ENCODE results near the gene GOLGA1.
A peak's percentile ranks its signal among the peaks of the same experiment; 100 is the strongest.
"Not testable (repeated sequence)": the region's sequence is repeated elsewhere in the genome, so short reads cannot be mapped to it uniquely, and the experiment has no call there.

Gene GOLGA1

DNA sequence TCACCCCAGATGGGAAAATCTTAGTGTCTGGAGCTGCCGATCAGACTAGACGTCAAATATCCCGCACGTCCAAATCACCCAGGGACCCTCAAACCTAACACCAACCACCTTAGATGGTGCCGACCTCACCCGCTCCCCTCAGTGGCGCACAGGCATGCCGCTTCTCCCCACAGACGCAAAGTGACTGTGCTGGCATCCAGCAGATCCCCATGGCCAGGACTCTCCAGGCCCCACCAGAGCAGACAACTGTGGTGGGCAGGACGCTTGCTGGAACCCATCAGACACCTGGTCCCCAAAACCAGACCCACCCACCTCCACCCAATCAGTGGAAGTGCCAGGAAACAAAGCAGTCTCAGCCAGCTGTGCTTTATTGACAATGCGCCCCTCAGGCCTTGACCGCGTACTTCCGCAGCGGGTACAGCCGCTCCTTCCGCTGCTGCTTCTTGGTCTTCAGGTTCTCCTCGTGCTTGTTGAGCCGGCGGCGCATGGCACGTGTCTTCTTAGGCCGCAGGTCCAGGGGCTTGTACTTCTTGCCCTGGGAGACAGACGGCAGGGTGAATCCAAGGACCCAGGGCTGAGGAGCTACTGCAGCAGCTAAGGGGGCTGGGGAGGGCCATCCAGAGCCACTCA is 83.2 kb downstream of the GOLGA1 start:
- no peak for DNase-seq

DNA sequence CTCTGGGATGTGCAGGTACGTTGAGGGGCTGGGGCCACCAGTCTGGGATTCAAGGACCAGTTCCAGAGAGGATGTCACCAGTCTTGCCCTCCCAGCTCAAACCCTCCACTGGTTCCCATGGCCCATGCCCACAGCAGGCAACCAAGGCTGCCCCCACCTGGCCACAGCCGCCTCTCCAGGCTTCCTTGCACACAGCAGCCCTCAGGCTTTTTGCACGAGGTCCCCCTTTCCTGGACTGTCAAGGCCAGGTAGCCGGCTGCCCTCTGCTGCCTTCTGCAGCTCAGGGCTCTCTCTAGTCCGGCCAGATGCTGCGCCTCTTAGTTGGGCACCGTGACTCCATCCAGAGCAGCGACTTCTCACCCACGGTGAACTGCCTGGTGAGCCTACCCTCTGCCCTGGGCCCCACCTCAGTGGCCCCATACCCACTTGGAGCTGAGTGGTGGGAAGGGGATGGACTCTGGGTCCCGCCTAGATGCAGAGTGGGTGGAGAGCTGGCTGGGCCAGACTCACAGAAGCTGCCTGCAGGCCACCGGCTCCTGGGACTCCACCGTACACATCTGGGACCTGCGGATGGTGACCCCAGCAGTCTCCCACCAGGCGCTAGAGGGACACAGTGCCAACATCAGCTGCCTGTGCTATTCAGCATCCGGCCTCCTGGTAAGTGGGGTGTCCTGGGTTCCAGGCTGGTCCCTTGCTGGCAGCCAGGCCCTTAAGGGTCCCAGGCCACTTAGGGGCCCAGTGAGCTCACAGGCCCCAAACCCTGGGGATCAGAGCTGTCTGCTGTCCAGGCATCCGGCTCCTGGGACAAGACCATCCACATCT is 84.7 kb downstream of the GOLGA1 start:
- DNase-seq: no peak

DNA sequence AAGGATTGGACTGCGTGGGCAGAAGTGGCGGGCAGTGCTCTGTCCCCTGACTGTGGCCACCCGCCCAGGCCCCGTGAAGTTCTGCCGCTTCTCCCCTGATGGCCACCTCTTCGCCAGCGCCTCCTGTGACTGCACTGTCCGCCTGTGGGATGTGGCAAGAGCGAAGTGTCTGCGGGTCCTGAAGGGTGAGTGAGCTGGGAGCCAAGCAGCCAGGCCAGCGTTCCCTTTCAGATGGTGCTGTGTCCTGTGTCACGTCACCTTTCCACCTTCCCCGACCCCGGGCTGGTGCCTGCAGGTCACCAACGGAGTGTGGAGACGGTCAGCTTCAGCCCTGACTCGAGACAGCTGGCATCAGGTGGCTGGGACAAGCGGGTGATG is 85.3 kb downstream of the GOLGA1 start:
- DNase-seq: no peak

DNA sequence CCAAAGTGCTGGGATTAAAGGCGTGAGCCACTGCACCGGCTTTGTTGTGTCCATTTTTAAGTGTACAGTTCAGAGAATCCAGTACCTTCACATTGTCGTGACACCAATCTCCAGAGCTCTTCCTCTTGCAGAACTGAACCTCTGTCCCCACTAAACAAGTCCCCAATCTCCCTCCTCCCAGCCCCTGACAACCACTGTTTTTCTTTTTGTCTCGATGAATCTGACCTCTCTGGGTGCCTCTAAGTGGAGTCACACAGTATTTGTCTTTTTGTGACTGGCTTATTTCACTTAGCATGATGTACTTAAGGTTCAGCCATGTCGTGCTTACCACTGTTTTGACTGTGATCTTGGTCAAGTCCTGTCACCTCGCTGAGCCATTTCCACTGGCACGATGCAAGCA is 86.1 kb downstream of the GOLGA1 start:
- no peak for DNase-seq

DNA sequence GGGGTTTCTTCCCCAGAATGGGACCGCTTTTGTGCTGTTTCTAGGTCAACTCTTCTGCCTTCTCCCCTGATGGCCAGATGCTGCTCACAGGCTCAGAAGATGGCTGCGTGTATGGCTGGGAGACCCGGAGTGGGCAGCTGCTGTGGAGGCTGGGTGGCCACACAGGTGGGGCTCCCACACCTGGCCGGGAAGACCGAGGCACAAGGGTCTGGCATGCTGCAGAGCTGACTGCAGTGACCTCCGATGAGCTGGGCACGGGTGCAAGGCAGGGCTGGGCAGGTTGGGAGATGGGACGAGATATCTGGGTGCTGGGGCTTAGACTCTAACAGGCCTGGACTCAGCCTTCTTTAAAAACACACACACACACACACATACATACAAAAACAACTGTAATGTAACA is 86.7 kb downstream of the GOLGA1 start:
- DNase-seq: no peak

DNA sequence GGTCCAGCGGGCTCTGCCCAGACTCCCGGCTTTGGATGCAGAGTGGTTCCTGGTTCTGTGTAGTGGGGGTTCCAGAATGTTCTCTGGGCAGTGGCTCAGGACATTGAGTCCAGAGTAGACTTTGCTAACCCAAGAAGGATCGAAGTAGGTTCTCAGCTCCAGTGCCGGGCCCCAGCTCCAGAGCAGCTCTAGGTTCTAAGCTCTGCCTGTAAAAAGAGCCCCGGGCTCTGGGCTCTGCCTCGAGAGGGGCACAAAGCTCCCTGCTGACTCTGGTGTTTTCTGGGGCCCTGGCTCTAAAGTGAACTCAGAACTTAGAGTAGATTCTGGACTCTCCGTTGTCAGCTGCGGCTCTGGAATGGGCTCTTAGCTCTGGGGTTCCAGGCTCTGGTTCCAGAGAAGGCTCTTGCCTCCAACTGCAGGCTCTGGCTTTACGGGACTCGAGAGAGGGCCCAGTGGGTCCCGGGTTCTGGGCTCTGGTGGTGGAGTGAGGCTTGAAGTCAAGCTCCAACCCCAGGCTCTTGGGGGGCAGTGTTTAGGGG is 87.2 kb downstream of the GOLGA1 start:
- no peak for DNase-seq

DNA sequence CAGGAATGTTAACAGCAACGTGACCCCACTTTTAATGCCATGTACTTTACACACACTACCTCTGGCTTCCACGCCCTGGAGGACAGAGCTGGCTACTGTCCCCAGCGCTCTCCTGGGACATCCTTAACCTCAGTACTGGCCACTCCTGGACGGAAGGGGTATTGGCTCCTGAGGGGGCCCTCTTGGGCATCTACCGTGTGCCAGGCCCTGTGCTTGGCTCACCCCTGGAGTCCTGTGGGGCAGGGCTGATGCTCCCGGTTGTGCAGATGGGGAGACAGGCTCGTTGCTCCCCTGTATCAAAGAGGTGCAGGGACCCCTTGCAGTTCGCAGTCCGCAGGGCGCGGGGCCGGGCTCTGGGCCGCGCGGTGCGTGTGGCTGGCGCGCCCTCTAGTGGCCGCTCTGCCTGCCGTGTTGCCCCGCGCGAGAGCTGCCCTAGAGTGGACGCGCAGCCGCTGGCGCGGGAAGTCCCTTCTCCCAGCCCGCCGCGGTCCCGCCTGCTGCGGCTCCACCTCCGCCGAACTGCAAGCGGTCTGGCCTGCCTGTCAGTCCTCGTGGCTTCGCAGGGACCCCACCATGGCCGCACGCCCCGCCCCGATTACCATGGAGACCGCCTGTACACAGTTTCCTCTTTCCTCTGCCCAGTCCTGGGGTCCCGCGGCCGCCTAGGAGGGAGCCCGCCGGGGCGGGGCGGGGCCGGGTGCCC is 87.9 kb downstream of the GOLGA1 start, which contains the start of gene WDR38:
TSS of gene WDR38 (plus strand) at position 632 of the 703 bp plus-strand sequence. CDS start 72 bp downstream, outside the sequence.
- peak; percentile 45 for DNase-seq

DNA sequence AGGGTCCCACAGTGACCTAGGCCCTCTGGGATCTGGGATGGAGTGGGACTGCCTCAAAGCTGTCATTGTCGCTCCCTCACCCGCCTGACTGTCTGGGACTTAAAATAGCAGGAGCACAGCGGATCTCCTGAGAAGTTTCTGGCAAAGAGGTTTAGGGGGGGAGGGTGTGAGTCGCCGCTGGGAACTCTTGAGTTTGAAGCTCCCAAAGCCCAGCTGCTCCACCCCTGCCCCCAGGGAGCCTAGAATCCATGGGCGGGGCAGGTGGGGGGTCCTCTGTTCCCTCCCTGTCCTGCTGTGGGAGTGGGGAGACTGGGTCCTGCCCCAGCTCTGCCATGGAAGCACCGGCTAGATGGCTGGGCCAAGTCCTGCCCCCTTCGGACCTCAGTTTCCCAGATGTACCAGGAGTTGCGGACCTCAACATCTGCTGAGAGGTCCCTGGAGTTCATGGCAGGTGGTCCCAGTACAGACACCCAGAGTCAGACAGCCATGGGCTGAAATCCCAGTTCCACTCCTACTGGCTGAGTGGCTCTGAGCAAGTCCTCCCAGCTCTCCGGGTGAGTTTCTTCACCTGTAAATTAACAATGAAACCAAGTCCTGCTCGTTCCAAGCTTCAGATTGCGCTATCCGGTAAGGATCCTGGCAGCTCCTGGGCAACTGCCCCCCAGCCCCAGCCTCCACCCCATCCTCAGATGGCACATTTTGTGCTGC is 88.6 kb downstream of the GOLGA1 start:
- no peak for DNase-seq

DNA sequence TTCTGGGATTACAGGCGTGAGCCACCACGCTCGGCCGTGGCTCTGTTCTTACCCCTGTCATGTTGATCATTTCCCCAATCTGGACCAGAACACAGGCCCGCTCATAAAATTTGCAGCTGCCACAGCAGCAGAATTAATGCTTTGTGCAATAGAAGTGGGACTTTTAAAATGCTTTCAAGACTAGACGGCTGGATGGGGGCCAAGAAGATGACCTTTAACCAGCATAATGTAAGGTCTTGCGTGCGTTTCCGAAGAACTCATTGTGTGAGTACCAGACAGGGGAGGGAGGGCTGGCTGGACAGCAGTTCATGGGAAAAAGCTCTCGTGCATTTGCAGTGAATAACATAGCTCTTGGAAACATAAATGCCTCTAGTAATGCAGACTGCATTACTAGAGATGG is 91.1 kb downstream of the GOLGA1 start:
- DNase-seq: no peak

DNA sequence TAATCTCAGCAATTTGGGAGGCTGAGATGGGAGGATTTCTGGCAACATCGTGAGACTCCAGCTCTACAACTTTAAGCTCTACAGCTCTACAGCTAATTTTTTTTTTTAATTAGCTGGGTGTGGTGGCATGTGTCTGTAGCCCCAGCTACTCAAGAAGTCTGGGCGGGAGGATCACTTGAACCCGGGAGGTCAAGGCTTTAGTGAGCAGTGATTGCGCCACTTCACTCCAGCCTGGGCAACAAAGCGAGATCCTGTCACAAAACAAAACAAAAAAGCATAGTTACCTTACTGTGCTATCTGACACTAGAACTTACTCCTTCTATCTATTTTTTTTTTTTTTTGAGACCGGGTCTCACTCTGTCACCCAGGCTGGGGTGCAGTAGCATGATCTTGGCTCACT is 93.9 kb downstream of the GOLGA1 start:
- no peak for DNase-seq

DNA sequence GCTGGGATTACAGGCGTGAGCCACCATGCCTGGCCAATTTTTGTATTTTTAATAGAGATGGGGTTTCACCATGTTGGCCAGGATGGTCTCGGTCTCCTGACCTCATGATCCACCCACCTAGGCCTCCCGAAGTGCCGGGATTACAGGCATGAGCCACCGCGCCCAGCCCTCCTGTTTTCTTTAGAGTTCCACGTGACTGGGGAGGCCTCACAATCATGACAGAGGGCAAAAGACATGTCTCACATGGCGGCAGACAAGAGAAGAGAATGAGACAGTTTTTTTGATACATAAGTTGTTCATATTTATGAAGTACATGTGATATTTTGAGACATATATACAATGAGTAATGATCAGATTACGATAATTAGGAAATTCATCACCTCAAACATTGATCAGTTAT is 94.4 kb downstream of the GOLGA1 start:
- not testable (repeated sequence) for DNase-seq

DNA sequence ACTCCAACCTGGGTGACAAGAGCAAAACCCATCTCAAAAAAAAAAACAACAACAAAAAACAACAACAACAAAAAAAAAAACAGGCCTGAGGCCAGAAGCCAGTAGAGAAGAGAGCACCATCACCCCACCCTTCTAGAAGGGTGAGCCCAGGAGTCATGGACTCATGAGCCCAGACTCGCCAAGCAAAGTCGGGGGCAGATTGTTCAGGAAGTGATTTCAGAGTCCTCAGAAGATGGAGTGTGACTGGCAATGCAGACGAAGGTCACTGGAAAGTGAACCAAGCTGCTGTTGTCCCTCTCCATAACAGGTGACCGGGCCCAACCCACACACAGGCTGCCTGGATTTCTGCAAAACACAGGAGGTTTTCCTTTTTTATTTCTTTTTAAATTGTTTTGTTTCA is 96.6 kb downstream of the GOLGA1 start:
- no peak for DNase-seq

DNA sequence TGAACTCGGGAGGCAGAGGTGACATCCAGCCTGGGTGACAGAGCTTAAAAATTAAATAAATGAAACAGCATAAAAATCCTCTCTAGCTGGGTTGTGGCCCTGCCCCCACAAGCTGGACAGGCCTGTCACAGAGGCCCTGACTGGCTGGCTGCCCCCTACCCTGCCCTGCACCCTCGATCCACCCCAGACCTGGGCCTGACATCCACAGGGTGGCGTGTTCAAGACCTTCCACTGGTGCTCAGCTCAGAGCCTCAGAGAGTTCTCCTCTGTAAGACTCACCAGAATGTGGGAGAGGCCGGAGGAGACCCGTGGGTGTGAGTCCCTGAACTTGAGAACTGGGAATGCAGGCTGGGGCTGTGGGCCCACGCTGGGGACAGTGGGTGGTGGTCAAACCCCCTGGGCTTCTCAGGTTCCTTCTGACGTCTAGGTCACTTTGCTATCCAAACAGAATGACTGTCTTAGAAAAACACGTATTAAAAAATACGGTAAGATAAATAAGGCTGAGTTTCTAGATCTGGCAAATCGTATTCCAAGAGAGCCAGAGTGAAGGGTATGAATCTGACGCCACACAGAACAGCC is 97.3 kb downstream of the GOLGA1 start:
- no peak for DNase-seq

DNA sequence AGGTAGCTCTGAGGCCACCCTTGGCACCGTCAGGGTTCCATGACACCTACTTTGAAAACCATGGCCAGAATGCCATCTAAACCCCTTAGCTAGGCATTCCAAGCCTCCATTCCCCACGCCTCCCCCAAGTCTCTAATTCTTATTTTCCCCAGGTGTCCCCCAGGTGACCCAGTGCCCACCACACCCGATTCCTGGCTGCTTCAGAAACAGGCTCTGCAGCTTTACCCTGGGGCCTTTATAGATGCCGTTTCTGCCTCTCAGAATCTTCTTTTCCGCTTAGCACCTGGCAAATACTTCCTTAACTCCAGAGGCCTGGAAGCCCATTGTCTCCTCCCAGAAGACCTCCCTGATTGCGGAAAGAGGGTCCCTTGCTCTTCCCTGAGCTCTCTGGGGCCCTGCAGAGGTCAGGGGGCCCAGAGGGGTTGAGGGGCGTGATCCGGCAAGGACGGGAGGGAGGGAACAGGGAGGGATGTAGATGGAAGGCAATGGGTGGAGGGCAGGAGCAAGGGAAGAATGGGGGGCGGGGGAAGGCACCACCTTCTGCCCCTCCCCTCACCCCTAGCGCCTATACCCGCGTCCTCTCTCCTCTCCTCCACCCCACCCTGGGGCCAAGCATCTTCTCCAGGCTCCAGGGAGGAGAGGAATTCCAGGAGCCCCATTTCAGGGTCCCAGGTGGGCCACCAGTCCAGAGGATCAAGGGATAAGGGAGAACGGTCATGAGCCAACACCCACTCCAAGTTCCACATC is 99.6 kb downstream of the GOLGA1 start:
- no peak for DNase-seq

DNA sequence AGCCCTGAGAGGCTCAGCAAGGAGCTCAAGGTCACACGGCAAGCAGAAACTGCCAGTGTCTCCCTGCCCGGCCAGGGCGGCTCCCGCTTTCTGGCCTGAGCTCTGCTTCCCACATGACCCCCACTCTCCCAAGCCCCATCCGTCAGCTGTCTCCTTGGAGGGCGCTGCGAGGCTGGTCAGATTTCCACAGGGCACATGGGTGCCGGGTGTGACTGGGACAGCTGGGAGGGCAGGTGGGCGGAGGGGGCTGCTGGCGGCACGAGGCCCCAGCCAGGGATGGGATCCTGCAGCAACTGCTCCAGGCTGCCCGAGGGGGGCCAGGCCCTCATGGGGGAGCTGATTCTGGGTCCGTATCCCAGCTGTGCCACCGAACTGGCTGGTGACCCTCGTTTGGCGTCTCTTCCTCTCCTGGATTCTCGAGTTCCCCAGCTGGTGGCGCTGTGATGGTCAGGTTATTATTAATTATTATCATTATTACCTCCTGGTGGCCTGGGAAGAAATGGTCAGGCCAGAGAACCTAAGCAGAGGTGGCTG is 100.5 kb downstream of the GOLGA1 start:
- DNase-seq: peak; percentile 47

DNA sequence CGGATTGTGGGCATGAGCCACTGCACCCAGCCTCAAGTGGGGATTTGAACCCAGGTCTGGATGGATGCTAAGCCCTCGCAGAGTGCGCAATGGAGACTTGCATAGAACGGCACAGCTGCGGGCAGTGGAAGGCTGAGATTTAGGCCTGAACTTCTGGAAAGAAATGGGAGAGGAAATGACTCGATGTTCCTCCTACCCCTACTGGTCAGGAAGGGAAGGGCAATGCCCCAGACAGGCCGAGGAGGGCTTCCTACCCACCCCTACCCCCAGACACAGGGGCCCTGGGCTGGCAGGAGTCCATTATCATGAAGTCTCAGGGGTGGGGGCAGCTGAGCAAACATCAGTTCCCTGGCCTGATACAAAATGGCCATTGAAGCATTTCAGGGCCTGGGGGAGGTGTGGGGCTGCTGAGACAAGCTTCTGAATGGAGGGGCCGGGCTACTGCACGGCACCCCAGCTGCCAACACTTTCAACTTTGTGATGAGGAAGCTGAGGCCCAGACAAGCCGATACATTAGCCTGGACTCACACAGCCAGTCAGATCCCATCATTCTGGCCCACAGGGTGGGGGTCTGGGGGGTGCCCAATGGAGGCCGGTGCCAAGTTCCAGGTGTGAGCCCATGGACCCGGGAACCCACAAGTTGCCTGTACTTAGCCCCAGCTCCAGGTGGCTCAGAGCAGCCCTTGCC is 101.1 kb downstream of the GOLGA1 start:
- DNase-seq: no peak

DNA sequence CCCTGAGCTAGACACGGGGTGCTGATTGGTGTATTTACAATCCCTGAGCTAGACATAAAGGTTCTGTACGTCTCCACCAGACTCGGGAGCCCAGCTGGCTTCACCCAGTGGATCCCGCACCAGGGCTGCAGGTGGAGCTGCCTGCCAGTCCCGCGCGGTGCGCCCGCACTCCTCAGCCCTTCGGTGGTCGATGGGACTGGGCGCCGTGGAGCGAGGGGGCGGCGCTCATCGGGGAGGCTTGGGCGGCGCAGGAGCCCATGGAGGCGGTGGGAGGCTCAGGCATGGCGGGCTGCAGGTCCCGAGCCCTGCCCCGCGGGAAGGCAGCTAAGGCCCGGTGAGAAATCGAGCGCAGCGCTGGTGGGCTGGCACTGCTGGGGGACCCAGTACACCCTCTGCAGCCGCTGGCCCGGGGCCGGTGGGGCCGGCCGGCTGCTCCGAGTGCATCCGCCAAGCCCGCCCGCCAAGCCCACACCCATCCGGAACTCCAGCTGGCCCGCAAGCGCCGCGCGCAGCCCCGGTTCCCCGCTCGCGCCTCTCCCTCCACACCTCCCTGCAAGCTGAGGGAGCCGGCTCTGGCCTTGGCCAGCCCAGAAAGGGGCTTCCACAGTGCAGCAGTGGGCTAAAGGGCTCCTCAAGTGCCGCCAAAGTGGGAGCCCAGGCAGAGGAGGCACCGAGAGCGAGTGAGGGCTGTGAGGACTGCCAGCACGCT is 102.2 kb downstream of the GOLGA1 start:
- not testable (repeated sequence) for DNase-seq

DNA sequence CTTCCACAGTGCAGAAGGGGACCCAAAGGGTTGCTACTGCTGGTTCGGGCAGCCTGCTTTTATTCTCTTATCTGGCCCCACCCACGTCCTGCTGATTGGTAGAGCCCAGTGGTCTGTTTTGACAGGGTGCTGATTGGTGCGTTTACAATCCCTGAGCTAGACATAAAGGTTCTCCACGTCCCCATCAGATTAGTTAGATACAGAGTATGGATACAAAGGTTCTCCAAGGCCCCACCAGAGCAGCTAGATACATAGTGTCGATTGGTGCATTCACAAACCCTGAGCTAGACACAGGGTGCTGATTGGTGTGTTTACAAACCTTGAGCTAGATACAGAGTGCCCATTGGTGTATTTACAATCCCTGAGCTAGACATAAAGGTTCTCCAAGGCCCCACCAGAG is 102.8 kb downstream of the GOLGA1 start:
- not testable (repeated sequence) for DNase-seq

DNA sequence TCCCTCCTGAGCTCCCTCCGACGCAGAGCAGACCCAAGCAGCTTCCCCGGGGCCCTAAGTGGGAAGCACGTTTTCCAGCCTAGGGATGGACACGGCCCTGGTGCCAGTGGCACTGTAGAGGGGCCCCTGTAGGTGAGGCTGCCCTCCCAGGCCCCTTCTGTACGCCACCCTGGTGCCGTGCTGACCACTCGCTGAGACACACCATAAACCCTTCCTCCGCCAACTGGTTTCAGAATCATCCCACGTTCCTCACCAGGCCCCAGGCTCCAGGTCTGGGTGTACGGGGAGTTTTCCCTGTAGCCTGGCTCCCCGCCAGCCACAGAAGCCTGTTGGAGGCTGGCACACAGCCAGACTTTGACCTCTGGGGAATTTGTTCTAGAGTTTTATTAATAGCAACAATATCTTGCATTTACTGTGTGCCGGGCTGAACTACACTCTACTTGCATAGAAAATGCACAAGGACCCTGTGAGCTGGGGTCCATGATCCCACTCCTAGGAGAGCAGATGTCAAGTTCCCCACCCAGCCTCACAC is 105.8 kb downstream of the GOLGA1 start:
- DNase-seq: peak; percentile 76

DNA sequence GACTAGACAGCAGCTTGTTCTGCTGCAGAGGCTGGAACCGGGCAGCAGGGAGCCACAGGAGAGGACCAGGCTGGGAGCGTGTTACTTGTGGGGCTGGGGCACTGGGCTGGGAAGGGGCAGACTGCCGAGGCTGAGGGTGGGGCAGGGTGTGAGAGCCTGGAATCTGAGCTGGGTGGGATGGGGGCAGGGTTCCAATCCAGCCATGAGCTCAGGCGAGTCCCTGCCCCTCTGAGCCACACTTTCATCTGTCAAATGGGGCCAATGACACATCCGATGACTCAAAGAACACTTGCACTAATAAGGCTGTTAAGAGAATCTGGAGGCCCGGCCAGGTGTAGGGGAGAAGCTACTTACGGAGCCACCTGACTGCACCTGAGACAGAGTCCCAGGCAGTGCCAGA is 106.3 kb downstream of the GOLGA1 start:
- no peak for DNase-seq

All from NCI-H524 treated with DMSO at 0.1 percent for 48 hours (cell line).